ENCODE measurements around the gene HPCAL1. TPM values are rescaled to one million over a fixed set of nuclear protein-coding genes. Genes with fewer than 3 reads are reported as not detected.

Gene HPCAL1
- total and polyA plus RNA-seq, 2 of the 8 experiments (the other 6 are each of a cell fraction or from before 2014, with no cell fraction given) = 5.8 to 8.6 TPM

GRCh38 chr2:10311736-10312135 is 9.0 kb downstream of the HPCAL1 start:
- no peak for DNase-seq (ENCODE audit: low read depth in 1 of 2, low spot score in 2 of 2)
- H3K56ac ChIP-seq (replicated peaks; ENCODE audit: insufficient read length, low read depth, low read length) = peak overlapping the region; percentile 91
- H3K23me2 ChIP-seq (ENCODE audit: low read depth, low read length) = peaks cover 13% of the 10 kb centered on the region; the same call in 1 of the 2 replicates
- no peak overlapping the region for H3K9ac ChIP-seq (replicated peaks in 1 of 4; ENCODE audit: extremely low read depth in 1 of 4, low read depth in 3 of 4, low read length in 3 of 4)
- no peaks in the 10 kb centered on the region for H3K9me3 ChIP-seq (ENCODE audit: insufficient read depth in 2 of 2, low read depth in 1 of 2, low read length in 1 of 2)
- H2BK120ac ChIP-seq (replicated peaks; ENCODE audit: low read depth, low read length) = no peak overlapping the region
- ChIA-PET POLR2A (ENCODE audit: partially characterized antibody) (no interaction called here), CTCF (ENCODE audit: partially characterized antibody) (interaction anchor here (0.8 to 1.4 kb wide), 2 partner anchors 16 to 53 kb away, joined by 3 read pairs; no protein-coding TSS in a partner anchor)
- no peaks in the 10 kb centered on the region; a peak in 2 of 7 replicates for H3K27me3 ChIP-seq (replicated peaks in 1 of 4; ENCODE audit: control insufficient read depth in 3 of 4, extremely low read depth in 1 of 4, insufficient read depth in 3 of 4, low read length in 3 of 4)
- no peak overlapping the region for H3K23ac ChIP-seq (ENCODE audit: insufficient read length)
- H3K79me2 ChIP-seq (ENCODE audit: control insufficient read depth in 1 of 2, insufficient read depth in 2 of 2, low read length in 2 of 2) = no peaks in the 10 kb centered on the region; a peak in 1 of 4 replicates
- H3K4me3 ChIP-seq (ENCODE audit: extremely low read depth in 1 of 4, insufficient read depth in 2 of 4, low read depth in 3 of 4, low read length in 4 of 4) = no peak overlapping the region
- peak overlapping the region; percentile 94 for H2AK5ac ChIP-seq (ENCODE audit: low read depth, low read length)
- H3K14ac ChIP-seq (ENCODE audit: insufficient read length) = no peak overlapping the region
- no peak overlapping the region for H2BK15ac ChIP-seq (ENCODE audit: low read length)
- no peaks in the 10 kb centered on the region; a peak in 1 of 8 replicates for H3K36me3 ChIP-seq (ENCODE audit: control insufficient read depth in 2 of 4, insufficient read depth in 4 of 4, low read length in 3 of 4)
- no peak overlapping the region for H2BK12ac ChIP-seq (ENCODE audit: low read depth, low read length)
- 0 out of 2 replicates have a peak, but pooled peaks cover 3% of the 10 kb centered on the region for H3K79me1 ChIP-seq (ENCODE audit: low read depth, low read length)
- no peak overlapping the region for H2BK5ac ChIP-seq (ENCODE audit: low read depth, low read length)
- no peak overlapping the region for H3K27ac ChIP-seq (ENCODE audit: low read depth, low read length)
- peaks cover 0 to 11% of the 10 kb centered on the region in 2 experiments for H4K20me1 ChIP-seq (replicated peaks in 1 of 2; ENCODE audit: control insufficient read depth in 1 of 2, insufficient read depth in 2 of 2, low read length in 2 of 2)
- no peak overlapping the region for H3K18ac ChIP-seq (ENCODE audit: extremely low read depth, low read length)
- H3K4me2 ChIP-seq (ENCODE audit: insufficient read depth in 1 of 2, low read depth in 2 of 2, low read length in 2 of 2) = no peak overlapping the region
- H3K4ac ChIP-seq (replicated peaks; ENCODE audit: insufficient read length, low read depth, low read length) = no peak overlapping the region
- no peak overlapping the region for H4K5ac ChIP-seq (ENCODE audit: insufficient read length, low read depth, low read length)
- FAIRE-seq = no peak
- H3K4me1 ChIP-seq (replicated peaks in 1 of 4; ENCODE audit: control insufficient read depth in 3 of 4, insufficient read depth in 4 of 4, low read length in 3 of 4) = peaks cover 0 to under 1% (median 0%) of the 10 kb centered on the region in 4 experiments; a peak in 1 of 7 replicates
- 92% methylated on average over 4 of the region's 4 CpGs; no CpG with 5 or more reads in 1 of the 2 experiments for WGBS, 2 experiments (ENCODE audit: extremely low coverage in 1 of 2, insufficient coverage in 1 of 2, insufficient read length in 1 of 2, insufficient replicate concordance in 2 of 2, low coverage in 1 of 2, low lambda C conversion rate in 2 of 2, missing lambda C conversion rate in 1 of 2)
- H2BK20ac ChIP-seq (ENCODE audit: low read length) = no peak overlapping the region
- H2AFZ ChIP-seq (ENCODE audit: low read length) = no peak overlapping the region
- peak overlapping the region; percentile 32 for H4K91ac ChIP-seq (replicated peaks; ENCODE audit: insufficient read length, low read length)
- H4K8ac ChIP-seq (ENCODE audit: extremely low read depth, insufficient read depth, low read length) = no peak overlapping the region
- TF ChIP-seq ASH2L (IDR thresholded peaks at IDR 0.05; ENCODE audit: low read length) = no peak
- TF ChIP-seq SUZ12 (IDR thresholded peaks at IDR 0.05; ENCODE audit: low read length) = no peak
- no peak for TF ChIP-seq SP4 (IDR thresholded peaks at IDR 0.05; ENCODE audit: low read length)
- no peak for TF ChIP-seq GTF2F1 (IDR thresholded peaks at IDR 0.05; ENCODE audit: borderline replicate concordance, low read depth, low read length)
- no peak for TF ChIP-seq E2F6 (IDR thresholded peaks at IDR 0.05)
- no peak for TF ChIP-seq CTCF (IDR thresholded peaks at IDR 0.05; ENCODE audit: control extremely low read depth in 1 of 3, insufficient read depth in 1 of 3, low read depth in 1 of 3, low read length in 3 of 3)
- no peak for TF ChIP-seq USF2 (IDR thresholded peaks at IDR 0.05; ENCODE audit: low read length)
- no peak for TF ChIP-seq SIN3A (conservative IDR thresholded peaks at IDR 0.05 in 1 of 2, IDR thresholded peaks at IDR 0.05 in 1 of 2; ENCODE audit: low read depth in 1 of 2, low read length in 2 of 2)
- TF ChIP-seq POLR2A (IDR thresholded peaks at IDR 0.05; ENCODE audit: control extremely low read depth in 1 of 2, low read depth in 2 of 2, low read length in 2 of 2) = no peak
- no peak for TF ChIP-seq SIX5 (IDR thresholded peaks at IDR 0.05; ENCODE audit: low read depth, low read length)
